T-helper 2 cell treated with Interferon-gamma antibody and Interleukin-4, amounts not matched to agents 5 μg/mL and 100 μg/mL, for 36 hours (primary cell): Measurements from ENCODE around the gene BATF2.
"Not testable (repeated sequence)": the region's sequence is repeated elsewhere in the genome, so short reads cannot be mapped to it uniquely, and the experiment has no call there.

ENCODE experiments used
- DNase-seq: peaks from one replicate; pipeline ENCODE4 v3.0.0; 2021; ENCODE audit warnings: low spot score
- H3K27ac Mint-ChIP-seq: one replicate; pipeline ENCODE4 v1.8.0; 2021; ENCODE audit warnings: mild to moderate bottlenecking, mixed read lengths
- H3K27me3 Mint-ChIP-seq: one replicate; pipeline ENCODE4 v1.8.0; 2021; ENCODE audit warnings: low read depth, mixed read lengths
- H3K36me3 Mint-ChIP-seq: one replicate; pipeline ENCODE4 v1.8.0; 2021; ENCODE audit warnings: low read depth, mixed read lengths
- H3K4me1 Mint-ChIP-seq: one replicate; pipeline ENCODE4 v1.8.0; 2021; ENCODE audit warnings: low read depth, mixed read lengths
- H3K4me3 Mint-ChIP-seq: one replicate; pipeline ENCODE4 v1.8.0; 2022; ENCODE audit warnings: mild to moderate bottlenecking, moderate library complexity, mixed read lengths
- H3K9me3 Mint-ChIP-seq: one replicate; pipeline ENCODE4 v1.8.0; 2021; ENCODE audit warnings: mixed read lengths

BATF2 gene

GRCh38 chr11:64999478-64999877 lies 2.7 kb upstream of the BATF2 start:
- Mint-ChIP-seq H3K27me3 (no peaks in the 10 kb centered on the region), H3K4me1 (peaks cover 20% of the 10 kb centered on the region), H3K9me3 (no peaks in the 10 kb centered on the region), H3K27ac (no peak overlapping the region), H3K4me3 (no peak overlapping the region), H3K36me3 (no peaks in the 10 kb centered on the region)
- DNase-seq: no peak

- H3K27me3 Mint-ChIP-seq: no peaks in the 10 kb centered on the region
- H3K9me3 Mint-ChIP-seq: no peaks in the 10 kb centered on the region
- H3K4me3 Mint-ChIP-seq: peak overlapping the region; percentile 71
- H3K27ac Mint-ChIP-seq: peak overlapping the region; percentile 58
- no peaks in the 10 kb centered on the region for H3K36me3 Mint-ChIP-seq
- peaks cover 20% of the 10 kb centered on the region for H3K4me1 Mint-ChIP-seq
- DNase-seq: no peak
Observed at GRCh38 chr11:64998690-64999431, 2.1 kb upstream of the BATF2 start.

GRCh38 chr11:64998141-64998540 lies 1.4 kb upstream of the BATF2 start:
- Mint-ChIP-seq H3K36me3 (no peaks in the 10 kb centered on the region), H3K4me3 (peak overlapping the region; percentile 71)

GRCh38 chr11:64996327-64996709 lies 453 bp downstream of the BATF2 start:
- no peaks in the 10 kb centered on the region for H3K36me3 Mint-ChIP-seq
- no peaks in the 10 kb centered on the region for H3K9me3 Mint-ChIP-seq
- no peak overlapping the region for H3K4me3 Mint-ChIP-seq

More at GRCh38 chr11:64998141-64998540, 1.4 kb upstream of the BATF2 start:
- Mint-ChIP-seq H3K27me3 (no peaks in the 10 kb centered on the region), H3K27ac (peak overlapping the region; percentile 58), H3K4me1 (peaks cover 20% of the 10 kb centered on the region), H3K9me3 (no peaks in the 10 kb centered on the region)
- DNase-seq: no peak

GRCh38 chr11:64994318-64994717 lies 2.5 kb downstream of the BATF2 start:
- no peak for DNase-seq
- peaks cover 22% of the 10 kb centered on the region for H3K4me1 Mint-ChIP-seq
- no peaks in the 10 kb centered on the region for H3K36me3 Mint-ChIP-seq
- no peaks in the 10 kb centered on the region for H3K9me3 Mint-ChIP-seq
- H3K4me3 Mint-ChIP-seq: no peak overlapping the region
- no peaks in the 10 kb centered on the region for H3K27me3 Mint-ChIP-seq
- H3K27ac Mint-ChIP-seq: no peak overlapping the region

More at GRCh38 chr11:64996327-64996709, 453 bp downstream of the BATF2 start:
- H3K27me3 Mint-ChIP-seq: no peaks in the 10 kb centered on the region
- no peak overlapping the region for H3K27ac Mint-ChIP-seq
- H3K4me1 Mint-ChIP-seq: peaks cover 20% of the 10 kb centered on the region
- no peak for DNase-seq

- no peak for DNase-seq
- Mint-ChIP-seq H3K27me3 (no peaks in the 10 kb centered on the region), H3K9me3 (no peaks in the 10 kb centered on the region), H3K4me1 (peaks cover 2% of the 10 kb centered on the region), H3K27ac (no peak overlapping the region), H3K36me3 (no peaks in the 10 kb centered on the region), H3K4me3 (no peak overlapping the region)
Observed at GRCh38 chr11:64990222-64990923, 6.4 kb downstream of the BATF2 start.

GRCh38 chr11:64989416-64989815 lies 7.4 kb downstream of the BATF2 start:
- no peak for DNase-seq
- Mint-ChIP-seq H3K9me3 (no peaks in the 10 kb centered on the region), H3K4me1 (peaks cover 2% of the 10 kb centered on the region), H3K36me3 (no peaks in the 10 kb centered on the region), H3K27me3 (no peaks in the 10 kb centered on the region), H3K4me3 (no peak overlapping the region), H3K27ac (no peak overlapping the region)

GRCh38 chr11:64987998-64988854 lies 8.5 kb downstream of the BATF2 start:
- Mint-ChIP-seq H3K36me3 (no peaks in the 10 kb centered on the region), H3K27me3 (no peaks in the 10 kb centered on the region), H3K4me3 (no peak overlapping the region), H3K27ac (peak overlapping the region; percentile 31), H3K9me3 (no peaks in the 10 kb centered on the region), H3K4me1 (peaks cover 2% of the 10 kb centered on the region)
- DNase-seq: no peak

- H3K9me3 Mint-ChIP-seq, H3K27ac Mint-ChIP-seq, H3K4me3 Mint-ChIP-seq, DNase-seq, H3K4me1 Mint-ChIP-seq, H3K27me3 Mint-ChIP-seq, H3K36me3 Mint-ChIP-seq: not testable (repeated sequence)
Observed at GRCh38 chr11:64983339-64983738, 13.4 kb downstream of the BATF2 start.

GRCh38 chr11:64976651-64977050 lies 20.1 kb downstream of the BATF2 start:
- Mint-ChIP-seq H3K4me1 (no peaks in the 10 kb centered on the region), H3K27ac (no peak overlapping the region), H3K36me3 (no peaks in the 10 kb centered on the region), H3K27me3 (no peaks in the 10 kb centered on the region), H3K4me3 (no peak overlapping the region), H3K9me3 (no peaks in the 10 kb centered on the region)
- no peak for DNase-seq

- Mint-ChIP-seq H3K9me3 (no peaks in the 10 kb centered on the region), H3K36me3 (no peaks in the 10 kb centered on the region), H3K4me3 (no peak overlapping the region), H3K27me3 (no peaks in the 10 kb centered on the region), H3K4me1 (peaks cover 7% of the 10 kb centered on the region), H3K27ac (no peak overlapping the region)
- no peak for DNase-seq
Observed at GRCh38 chr11:64974124-64974523, 22.6 kb downstream of the BATF2 start.

- H3K4me1 Mint-ChIP-seq: peaks cover 10% of the 10 kb centered on the region
- H3K36me3 Mint-ChIP-seq: no peaks in the 10 kb centered on the region
- H3K27me3 Mint-ChIP-seq: no peaks in the 10 kb centered on the region
- H3K4me3 Mint-ChIP-seq: peak within 1 kb of the TSS; percentile 58
- DNase-seq: peak; percentile 77
- H3K27ac Mint-ChIP-seq: no peak within 1 kb of the TSS
- no peaks in the 10 kb centered on the region for H3K9me3 Mint-ChIP-seq
Observed at GRCh38 chr11:64971421-64972233, 25.1 kb downstream of the BATF2 start, which contains the start of gene MAJIN. MAJIN (minus strand) TSS chr11:64972108; CDS start chr11:64959405, 12,703 bp downstream.

- DNase-seq: peak; percentile 39
- Mint-ChIP-seq H3K4me1 (peaks cover 10% of the 10 kb centered on the region), H3K36me3 (no peaks in the 10 kb centered on the region), H3K9me3 (no peaks in the 10 kb centered on the region), H3K27ac (peak overlapping the region; percentile 56), H3K27me3 (no peaks in the 10 kb centered on the region), H3K4me3 (peak overlapping the region; percentile 38)
Observed at GRCh38 chr11:64970731-64971151, 26.0 kb downstream of the BATF2 start.
